HG03342 (cell line): ENCODE results near the gene FBXL17.
"Not testable (repeated sequence)": the region's sequence is repeated elsewhere in the genome, so short reads cannot be mapped to it uniquely, and the experiment has no call there.

Experiments used
- ATAC-seq: cut with Tn5 transposase; IDR thresholded peaks from one replicate; pipeline ENCODE4 v1.9.1; 2021; ENCODE audit warnings: mild to moderate bottlenecking, moderate library complexity; ENCODE audit not compliant: unreplicated experiment

FBXL17 gene

GRCh38 chr5:108381954-108382783 lies at the start of gene FBXL17:
Gene FBXL17, minus strand, starts transcription at chr5:108382098.
- peak; percentile 73 for ATAC-seq

GRCh38 chr5:108430931-108431608 lies 49.2 kb upstream of the FBXL17 start:
- no peak for ATAC-seq

GRCh38 chr5:108421713-108422112 lies 39.8 kb upstream of the FBXL17 start:
- no peak for ATAC-seq

GRCh38 chr5:108420755-108421154 lies 38.9 kb upstream of the FBXL17 start:
- ATAC-seq: no peak

GRCh38 chr5:108420158-108420557 lies 38.3 kb upstream of the FBXL17 start:
- no peak for ATAC-seq

GRCh38 chr5:108418197-108418596 lies 36.3 kb upstream of the FBXL17 start:
- no peak for ATAC-seq

- no peak for ATAC-seq
Observed at GRCh38 chr5:108417166-108417670, 35.3 kb upstream of the FBXL17 start.

GRCh38 chr5:108415726-108416125 lies 33.8 kb upstream of the FBXL17 start:
- ATAC-seq: no peak

GRCh38 chr5:108409786-108410185 lies 27.9 kb upstream of the FBXL17 start:
- ATAC-seq: no peak

GRCh38 chr5:108405201-108405600 lies 23.3 kb upstream of the FBXL17 start:
- not testable (repeated sequence) for ATAC-seq

- ATAC-seq: no peak
Observed at GRCh38 chr5:108398964-108399363, 17.1 kb upstream of the FBXL17 start.

GRCh38 chr5:108396837-108397236 lies 14.9 kb upstream of the FBXL17 start:
- ATAC-seq: not testable (repeated sequence)

GRCh38 chr5:108387758-108388157 lies 5.9 kb upstream of the FBXL17 start:
- no peak for ATAC-seq

- ATAC-seq: no peak
Observed at GRCh38 chr5:108386345-108387061, 4.6 kb upstream of the FBXL17 start.

- no peak for ATAC-seq
Observed at GRCh38 chr5:108384741-108385140, 2.8 kb upstream of the FBXL17 start.

GRCh38 chr5:108382784-108383330 lies 959 bp upstream of the FBXL17 start:
- ATAC-seq: no peak

- peak; percentile 49 for ATAC-seq
Observed at GRCh38 chr5:108381350-108381953, 446 bp downstream of the FBXL17 start.

- peak; percentile 23 for ATAC-seq
Observed at GRCh38 chr5:108380531-108381349, 1.2 kb downstream of the FBXL17 start.

GRCh38 chr5:108379722-108380530 lies 2.0 kb downstream of the FBXL17 start:
- ATAC-seq: no peak
